GM12878 (cell line): ENCODE measurements around the gene CUEDC1.

Source experiments
- EP300 ChIP-seq, 2 experiments: fragments of 150-350 bp in 1 of 2; IDR thresholded peaks; 2 replicates each; pipeline ENCODE4 v1.6.1; 2011 to 2012; ENCODE audit warnings: low read depth in 2 of 2, low read length in 2 of 2, borderline replicate concordance in 1 of 2, improper control_type of control experiment in 1 of 2, inconsistent platforms in 1 of 2; ENCODE audit not compliant: control insufficient read depth in 1 of 2
- GABPA ChIP-seq: IDR thresholded peaks from 2 replicates; pipeline ENCODE4 v1.6.1; 2014; ENCODE audit warnings: antibody characterized with exemption, low read depth, mild to moderate bottlenecking, inconsistent platforms
- MXI1 ChIP-seq: fragments of 150-350 bp; IDR thresholded peaks from 2 replicates; pipeline ENCODE4 v1.6.1; 2011; ENCODE audit warnings: low read depth, mild to moderate bottlenecking, inconsistent platforms, low read length, improper control_type of control experiment
- POLR2AphosphoS5 ChIP-seq: IDR thresholded peaks from 2 replicates; pipeline ENCODE4 v1.6.1; 2011; ENCODE audit warnings: mild to moderate bottlenecking, low read length, inconsistent platforms
- RELA ChIP-seq: fragments of 450-650 bp; IDR thresholded peaks from 2 replicates; pipeline ENCODE4 v1.8.0; 2014; ENCODE audit warnings: borderline replicate concordance; ENCODE audit not compliant: partially characterized antibody
- REST ChIP-seq: IDR thresholded peaks from 2 replicates; pipeline ENCODE4 v1.6.1; 2012; ENCODE audit warnings: mild to moderate bottlenecking, low read depth, low read length
- SPI1 ChIP-seq: IDR thresholded peaks from 2 replicates; pipeline ENCODE4 v1.6.1; 2011; ENCODE audit warnings: low read depth, mild to moderate bottlenecking, low read length, moderate library complexity, borderline replicate concordance; ENCODE audit not compliant: insufficient read depth
- TAF1 ChIP-seq: IDR thresholded peaks from 2 replicates; pipeline ENCODE4 v1.6.1; 2011; ENCODE audit warnings: mild to moderate bottlenecking, low read depth, low read length, borderline replicate concordance
- USF1 ChIP-seq: IDR thresholded peaks from 2 replicates; pipeline ENCODE4 v1.6.1; 2011; ENCODE audit warnings: borderline replicate concordance, low read depth, mild to moderate bottlenecking, moderate library complexity, mixed read lengths, low read length; ENCODE audit not compliant: insufficient read depth; ENCODE audit errors: extremely low read length
- TF ChIP-seq, protein P1 (sequence below), 3 experiments: IDR thresholded peaks in 2 of 3; conservative IDR thresholded peaks in 1 of 3; 2 replicates each; pipeline ENCODE4 v1.5.1; 2011; ENCODE audit warnings: low read depth in 3 of 3, low read length in 3 of 3, mild to moderate bottlenecking in 3 of 3, control low read depth in 2 of 3, moderate library complexity in 2 of 3, inconsistent platforms in 1 of 3, mixed read lengths in 1 of 3; ENCODE audit not compliant: control insufficient read depth in 2 of 3, insufficient read depth in 1 of 3; ENCODE audit errors: extremely low read depth in 1 of 3
- TF ChIP-seq, protein P2 (sequence below): IDR thresholded peaks from 2 replicates; pipeline ENCODE4 v1.6.1; 2012; ENCODE audit warnings: low read depth, low read length, improper control_type of control experiment

DNA sequence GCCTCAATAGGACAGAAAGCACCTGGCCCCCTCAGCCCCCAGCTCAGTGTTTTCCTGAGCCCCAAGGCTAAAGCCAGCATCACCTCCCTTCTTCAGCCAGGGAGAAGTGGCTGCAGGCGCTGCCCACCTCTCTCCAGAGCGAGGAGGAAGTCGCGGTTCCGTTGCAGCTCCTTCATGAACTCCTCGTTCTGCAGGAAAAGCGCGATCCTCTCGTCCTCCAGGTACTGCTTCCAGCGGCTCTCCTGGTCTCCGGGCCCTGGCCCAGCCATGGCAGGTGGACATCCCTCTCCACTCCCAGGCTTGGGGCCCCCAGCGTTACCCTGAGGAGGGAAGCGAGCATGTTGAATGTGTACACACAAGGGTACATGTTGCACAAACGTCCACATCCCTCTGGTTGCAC, 82.7 kb downstream of the CUEDC1 start:
- TF ChIP-seq, protein P1, sequence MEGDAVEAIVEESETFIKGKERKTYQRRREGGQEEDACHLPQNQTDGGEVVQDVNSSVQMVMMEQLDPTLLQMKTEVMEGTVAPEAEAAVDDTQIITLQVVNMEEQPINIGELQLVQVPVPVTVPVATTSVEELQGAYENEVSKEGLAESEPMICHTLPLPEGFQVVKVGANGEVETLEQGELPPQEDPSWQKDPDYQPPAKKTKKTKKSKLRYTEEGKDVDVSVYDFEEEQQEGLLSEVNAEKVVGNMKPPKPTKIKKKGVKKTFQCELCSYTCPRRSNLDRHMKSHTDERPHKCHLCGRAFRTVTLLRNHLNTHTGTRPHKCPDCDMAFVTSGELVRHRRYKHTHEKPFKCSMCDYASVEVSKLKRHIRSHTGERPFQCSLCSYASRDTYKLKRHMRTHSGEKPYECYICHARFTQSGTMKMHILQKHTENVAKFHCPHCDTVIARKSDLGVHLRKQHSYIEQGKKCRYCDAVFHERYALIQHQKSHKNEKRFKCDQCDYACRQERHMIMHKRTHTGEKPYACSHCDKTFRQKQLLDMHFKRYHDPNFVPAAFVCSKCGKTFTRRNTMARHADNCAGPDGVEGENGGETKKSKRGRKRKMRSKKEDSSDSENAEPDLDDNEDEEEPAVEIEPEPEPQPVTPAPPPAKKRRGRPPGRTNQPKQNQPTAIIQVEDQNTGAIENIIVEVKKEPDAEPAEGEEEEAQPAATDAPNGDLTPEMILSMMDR (IDR thresholded peaks at IDR 0.05 in 2 of 3, conservative IDR thresholded peaks at IDR 0.05 in 1 of 3; ENCODE audit: control insufficient read depth in 2 of 3, extremely low read depth in 1 of 3, insufficient read depth in 1 of 3, low read depth in 3 of 3, low read length in 3 of 3), result no peak
- TF ChIP-seq EP300 (IDR thresholded peaks at IDR 0.05; ENCODE audit: borderline replicate concordance in 1 of 2, control insufficient read depth in 1 of 2, low read depth in 2 of 2, low read length in 2 of 2) (no peak), TAF1 (no peak), RELA (no peak), MXI1 (no peak), REST (no peak), USF1 (no peak), POLR2AphosphoS5 (no peak), SPI1 (no peak), GABPA (no peak)
- TF ChIP-seq, protein P2, sequence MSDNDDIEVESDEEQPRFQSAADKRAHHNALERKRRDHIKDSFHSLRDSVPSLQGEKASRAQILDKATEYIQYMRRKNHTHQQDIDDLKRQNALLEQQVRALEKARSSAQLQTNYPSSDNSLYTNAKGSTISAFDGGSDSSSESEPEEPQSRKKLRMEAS, result no peak
